GM21423 (cell line): ENCODE measurements around the gene TDRD7.
"Not testable (repeated sequence)": the region's sequence is repeated elsewhere in the genome, so short reads cannot be mapped to it uniquely, and the experiment has no call there.

ENCODE experiments used
- ATAC-seq: cut with Tn5 transposase; IDR thresholded peaks from one replicate; pipeline ENCODE4 v1.9.1; 2021; ENCODE audit warnings: mild to moderate bottlenecking, moderate library complexity; ENCODE audit not compliant: unreplicated experiment

The TDRD7 gene

GRCh38 chr9:97425336-97425972 is 13.6 kb downstream of the TDRD7 start:
- ATAC-seq = no peak

DNA sequence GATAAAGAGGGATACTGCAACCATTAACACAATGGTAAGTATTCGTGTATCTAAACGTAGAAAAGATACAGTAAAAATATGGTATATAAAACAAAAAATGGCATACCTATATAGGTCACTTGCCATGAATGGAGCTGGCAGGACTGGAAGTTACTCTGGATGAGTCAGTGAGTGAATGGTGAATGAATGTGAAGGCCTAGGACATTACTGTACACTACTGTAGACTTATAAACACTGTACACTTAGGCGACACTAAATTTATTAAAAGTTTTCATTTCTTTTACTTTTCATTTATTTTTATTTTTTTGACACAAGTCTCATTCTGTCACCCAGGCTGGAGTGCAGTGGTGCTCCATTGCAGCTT is 14.1 kb downstream of the TDRD7 start:
- ATAC-seq = no peak

DNA sequence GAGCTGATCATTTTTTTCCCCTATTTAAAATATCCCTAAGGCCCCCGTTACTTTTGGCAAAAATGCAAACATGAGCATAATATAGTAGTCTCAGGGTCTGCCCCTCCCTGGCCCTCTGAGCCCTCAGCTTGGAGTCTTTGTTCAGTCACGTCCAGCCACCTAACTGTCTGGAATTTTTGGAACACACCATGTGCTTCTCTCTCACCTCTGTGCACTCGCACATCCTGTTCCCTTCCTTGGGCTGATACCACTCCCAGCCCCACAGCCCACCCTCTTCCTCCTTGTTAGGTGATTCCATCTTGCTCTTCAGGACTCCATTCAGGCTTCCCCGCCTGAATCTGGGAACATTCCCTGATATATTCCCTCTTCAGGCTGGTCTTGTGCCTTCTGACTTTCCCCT is 16.0 kb downstream of the TDRD7 start:
- no peak for ATAC-seq

DNA sequence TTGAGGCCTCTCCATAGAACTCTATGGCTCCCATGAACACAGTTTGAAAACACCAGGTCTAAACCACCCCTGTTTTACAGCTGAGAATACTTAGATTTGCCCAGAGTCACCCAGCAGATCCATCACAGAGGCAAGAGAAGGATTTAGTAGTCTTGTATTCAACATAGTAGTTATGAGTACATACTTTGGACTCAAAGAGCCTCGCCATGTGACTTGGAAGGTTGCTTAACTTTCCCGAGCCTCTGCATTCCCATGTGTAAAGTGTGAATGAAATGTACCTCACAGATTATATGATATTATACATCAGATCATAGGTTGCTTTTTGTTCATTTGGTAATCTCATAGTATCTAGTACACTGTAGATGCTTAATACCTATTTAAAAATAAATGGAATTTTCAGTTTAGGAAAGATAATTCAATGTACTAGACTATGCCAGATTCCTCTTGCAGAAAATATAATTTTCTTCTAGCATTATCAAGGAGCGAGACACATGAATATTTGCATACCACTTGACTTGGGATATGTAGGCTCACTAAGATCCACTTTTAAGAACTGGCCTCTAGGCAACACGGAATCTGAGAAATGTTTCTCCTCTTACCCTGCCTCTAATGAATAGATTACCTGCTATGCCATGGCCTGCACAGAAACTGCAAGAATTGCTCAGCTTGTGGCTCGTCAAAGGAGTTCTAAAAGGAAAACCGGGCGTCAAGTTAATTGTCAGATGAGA is 18.6 kb downstream of the TDRD7 start:
- ATAC-seq = no peak

DNA sequence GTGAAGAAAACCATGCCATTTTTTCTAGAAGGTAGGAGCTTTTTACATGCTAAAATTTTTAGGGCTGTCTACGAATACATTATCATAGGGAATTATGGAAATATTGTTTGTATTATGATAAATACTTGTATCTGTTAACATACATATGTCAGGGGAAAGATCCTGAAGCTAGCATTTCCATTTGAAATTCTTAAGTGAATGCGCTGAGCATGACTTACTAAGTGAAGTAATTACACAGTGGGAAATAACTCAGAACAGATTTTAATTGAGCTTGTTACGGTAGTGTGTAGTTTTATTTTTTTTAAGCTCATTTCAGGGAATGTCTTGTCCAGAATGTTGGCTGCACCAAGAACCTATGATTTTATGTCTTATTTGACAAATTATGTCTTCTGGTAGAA is 19.1 kb downstream of the TDRD7 start:
- ATAC-seq = no peak

DNA sequence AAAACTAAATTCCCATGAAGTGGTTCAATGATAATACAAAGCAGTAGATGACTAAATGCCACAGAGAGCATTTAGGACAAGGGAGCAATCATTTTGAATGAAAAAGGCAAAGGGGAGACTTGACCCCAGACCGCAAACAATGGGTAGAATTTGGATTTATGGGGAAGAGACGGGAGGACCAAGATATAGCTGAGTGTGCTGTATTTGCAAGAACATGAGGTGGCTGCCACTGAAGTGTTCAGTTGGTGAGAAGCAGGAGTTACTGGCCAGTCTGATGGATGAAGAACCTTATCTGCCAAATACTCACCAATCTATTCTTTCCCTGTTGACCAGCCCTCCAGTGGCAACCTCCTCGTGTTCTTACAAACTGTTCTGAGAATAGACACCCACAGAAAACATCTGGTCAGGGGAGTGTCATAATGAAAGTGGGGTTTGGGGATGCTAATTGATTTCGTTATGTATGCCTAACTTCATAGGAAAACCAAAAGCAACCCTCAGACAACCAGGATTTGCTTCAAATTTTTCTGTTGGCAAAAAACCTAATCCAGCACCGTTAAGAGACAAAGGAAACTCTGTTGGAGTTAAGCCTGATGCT is 19.8 kb downstream of the TDRD7 start:
- no peak for ATAC-seq

DNA sequence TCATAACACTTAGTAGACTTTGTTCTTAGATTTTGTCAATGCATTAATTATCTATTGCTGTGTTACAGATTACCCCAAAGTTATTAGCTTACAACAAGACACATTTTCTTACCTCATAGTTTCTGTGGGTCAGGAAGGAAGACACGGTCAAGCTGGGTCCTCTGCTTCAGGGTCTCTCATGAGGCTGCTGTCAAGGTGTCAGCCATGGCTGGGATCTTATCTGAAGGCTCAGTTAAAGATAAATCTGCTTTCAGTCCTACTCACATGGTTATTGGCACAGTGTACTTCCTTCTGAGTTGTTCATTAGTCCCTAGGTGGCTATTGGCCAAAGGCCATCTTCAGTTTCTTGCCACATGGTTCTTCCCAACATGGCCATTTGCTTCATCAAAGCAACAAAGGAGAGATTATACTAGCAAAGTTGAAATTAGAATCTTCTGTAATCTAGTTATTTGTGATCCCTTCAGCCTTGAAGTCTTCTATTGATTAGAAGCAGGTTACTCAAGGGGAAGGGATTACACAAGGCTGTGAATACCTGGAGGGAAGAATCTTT is 25.2 kb downstream of the TDRD7 start:
- no peak for ATAC-seq

GRCh38 chr9:97438257-97438656 is 26.4 kb downstream of the TDRD7 start:
- no peak for ATAC-seq

DNA sequence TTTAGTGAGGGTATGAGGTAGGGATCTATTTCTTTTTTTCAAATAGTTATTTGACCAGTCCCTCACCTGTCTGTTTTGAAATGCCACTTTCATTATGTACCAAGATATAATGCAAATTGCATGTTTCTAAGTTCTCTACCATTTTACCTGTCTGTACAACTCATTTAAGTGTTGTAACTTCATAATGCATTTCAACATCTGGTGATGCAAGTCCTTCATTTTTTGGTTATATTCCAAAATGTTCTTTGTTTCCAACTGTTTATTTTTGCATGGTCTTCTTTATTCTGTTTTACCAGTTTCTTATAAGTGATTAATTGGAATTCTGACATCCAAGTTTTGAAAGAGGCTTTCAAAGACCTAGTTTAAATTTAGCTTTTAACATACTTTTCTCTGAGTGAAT is 26.8 kb downstream of the TDRD7 start:
- ATAC-seq = no peak

DNA sequence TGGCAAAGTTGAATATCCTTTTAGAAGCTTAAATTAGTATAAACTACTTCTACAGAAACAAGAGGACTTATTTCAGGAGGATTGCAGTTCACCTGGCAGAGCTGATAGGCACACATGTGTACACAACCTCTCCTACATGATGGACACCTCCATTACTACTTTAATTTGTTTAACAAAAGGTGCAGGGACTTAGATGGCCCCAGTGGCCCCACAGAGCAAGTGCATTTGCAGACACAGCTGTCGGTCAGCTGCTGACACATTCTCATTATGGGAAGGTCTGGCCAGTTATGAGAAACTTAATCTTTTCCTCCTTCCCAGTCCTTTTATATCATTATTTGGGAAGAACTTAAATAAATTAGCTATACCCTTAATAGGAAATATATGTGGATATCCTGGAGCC is 28.3 kb downstream of the TDRD7 start:
- no peak for ATAC-seq

GRCh38 chr9:97441729-97442128 is 29.8 kb downstream of the TDRD7 start:
- no peak for ATAC-seq

DNA sequence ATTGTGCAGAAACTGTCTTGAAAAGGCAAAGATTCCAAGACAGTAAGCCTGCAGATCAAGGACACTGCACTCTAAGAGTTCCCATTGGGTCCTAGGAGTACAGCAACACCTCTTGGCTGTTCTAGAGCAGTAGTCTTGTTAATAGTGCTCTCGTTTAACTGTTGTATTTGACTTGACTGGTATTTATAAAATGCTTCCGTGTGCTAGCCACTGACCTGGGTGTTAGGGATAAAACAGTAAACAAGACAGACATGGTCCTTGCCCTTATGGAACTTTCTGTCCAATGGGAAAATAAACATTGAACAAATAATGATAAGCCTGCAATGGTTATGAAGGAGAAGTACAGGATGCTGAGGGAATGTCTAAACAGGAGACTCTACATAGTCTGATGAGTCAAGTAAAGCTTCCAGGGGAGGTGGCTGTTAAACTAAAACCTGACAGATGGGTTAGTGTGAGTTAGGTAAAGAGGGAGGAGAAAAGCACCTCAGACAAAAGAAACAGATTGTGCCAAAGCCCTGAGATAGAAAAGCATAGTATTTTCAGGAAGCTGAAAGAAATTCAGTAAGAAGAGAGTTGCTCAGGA is 33.3 kb downstream of the TDRD7 start:
- no peak for ATAC-seq

- no peak for ATAC-seq
Observed at GRCh38 chr9:97447001-97447400, 35.1 kb downstream of the TDRD7 start.

DNA sequence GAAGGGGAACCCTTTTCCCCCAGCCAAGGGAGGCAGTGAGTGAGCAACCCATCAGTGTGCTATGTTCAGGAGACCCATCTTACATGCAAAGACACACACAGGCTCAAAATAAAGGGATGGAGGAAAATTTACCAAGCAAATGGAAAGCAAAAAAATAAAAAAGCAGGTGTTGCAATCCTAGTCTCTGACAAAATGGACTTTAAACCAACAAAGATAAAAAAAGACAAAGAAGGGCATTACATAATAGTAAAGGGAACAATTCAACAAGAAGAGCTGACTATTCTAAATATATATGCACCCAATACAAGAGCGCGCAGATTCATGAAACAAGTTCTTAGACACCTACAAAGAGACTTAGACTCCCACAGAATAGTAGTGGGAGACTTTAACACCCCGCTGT is 41.7 kb downstream of the TDRD7 start:
- ATAC-seq = not testable (repeated sequence)

GRCh38 chr9:97456841-97457240 is 44.9 kb downstream of the TDRD7 start:
- not testable (repeated sequence) for ATAC-seq

GRCh38 chr9:97459326-97459725 is 47.4 kb downstream of the TDRD7 start:
- no peak for ATAC-seq

GRCh38 chr9:97462159-97462558 is 50.3 kb downstream of the TDRD7 start:
- ATAC-seq = no peak

DNA sequence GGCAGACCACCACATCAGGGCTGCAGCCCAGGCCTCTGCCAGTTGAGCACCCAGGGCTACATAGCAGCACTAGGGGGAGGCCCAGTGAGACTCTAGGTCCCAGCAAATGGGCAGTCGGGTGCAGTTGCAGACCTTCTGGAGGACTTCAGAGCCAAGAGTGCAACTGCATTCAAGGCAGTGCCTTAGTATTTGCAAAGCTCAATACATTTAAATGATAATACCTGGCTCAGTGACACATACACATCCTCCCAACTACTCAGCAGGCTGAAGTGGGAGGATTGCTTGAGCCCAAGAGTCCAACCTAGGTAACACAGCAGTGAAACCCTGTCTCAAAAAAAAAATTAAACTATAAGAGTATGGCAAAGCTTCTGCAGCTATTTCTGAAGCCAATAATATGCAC is 51.0 kb downstream of the TDRD7 start:
- ATAC-seq = no peak

DNA sequence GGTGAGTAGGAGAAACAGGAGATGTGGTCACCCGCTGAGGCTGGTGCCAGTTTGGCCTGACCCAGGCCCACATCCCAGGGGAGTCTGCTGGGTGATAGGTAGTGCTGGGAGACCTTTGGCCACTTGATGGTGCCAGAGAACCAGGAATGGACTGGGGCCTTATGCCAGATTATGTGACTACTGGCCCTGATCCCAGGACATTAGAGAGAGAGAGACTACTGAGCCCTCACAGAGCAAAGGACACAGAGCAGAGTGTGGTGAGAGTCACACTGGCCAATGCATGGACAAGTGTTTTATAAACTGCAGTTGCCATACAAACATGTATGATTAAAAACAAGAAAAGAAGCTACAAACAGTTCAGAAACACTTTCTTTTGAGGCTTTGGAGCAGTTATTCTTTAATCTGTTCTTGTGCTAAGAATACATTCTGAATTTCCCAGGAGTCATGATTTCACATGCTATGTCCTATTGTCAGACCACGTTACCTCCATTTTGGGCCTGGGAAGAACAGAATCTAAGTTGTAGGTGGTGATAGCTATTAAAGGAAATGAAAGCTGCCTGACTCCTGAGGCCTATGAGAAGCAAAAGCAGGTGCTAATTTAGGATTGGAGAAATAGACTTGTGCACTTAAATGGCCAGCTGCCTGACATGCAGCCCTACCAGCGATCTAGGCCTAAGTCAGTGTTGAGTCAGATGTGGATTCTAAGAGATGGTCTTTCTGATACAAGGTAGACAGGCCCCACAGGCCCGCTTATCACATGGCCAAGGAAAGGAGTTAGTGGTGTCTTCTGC is 57.0 kb downstream of the TDRD7 start:
- peak; percentile 81 for ATAC-seq

GRCh38 chr9:97470076-97470475 is 58.2 kb downstream of the TDRD7 start:
- ATAC-seq = no peak

DNA sequence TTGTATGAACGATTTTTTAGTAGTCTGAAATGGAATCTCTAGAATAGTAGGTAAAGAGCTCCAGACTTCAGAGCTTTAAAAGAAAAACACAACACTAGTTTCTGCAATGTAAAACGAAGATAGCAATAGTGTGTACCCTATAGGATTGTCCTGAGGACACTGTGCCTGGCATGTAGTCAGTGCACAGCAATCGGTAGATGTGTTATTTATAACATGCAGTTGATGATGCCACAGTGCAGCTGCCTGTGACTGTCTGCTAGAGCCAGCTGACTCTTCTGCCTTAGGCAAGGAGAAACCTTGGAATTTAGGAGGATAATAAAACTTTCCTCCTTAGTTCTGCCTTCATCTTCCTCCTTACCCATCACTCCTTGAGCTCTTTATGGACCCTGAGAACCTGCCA is 61.8 kb downstream of the TDRD7 start:
- no peak for ATAC-seq
